Breast epithelium (tissue), 3 donors: ENCODE results near the gene COG1.

Experiments
- CTCF ChIP-seq, 3 donors: fragments of 450-650 bp; IDR thresholded peaks; one replicate each; pipeline ENCODE4 v1.5.1; 2016 to 2017; ENCODE audit warnings: antibody characterized with exemption in 3 of 3, mild to moderate bottlenecking in 3 of 3, moderate library complexity in 3 of 3
- POLR2A ChIP-seq: fragments of 450-650 bp; IDR thresholded peaks from one replicate; pipeline ENCODE4 v1.6.1; 2016; ENCODE audit warnings: antibody characterized with exemption, mild to moderate bottlenecking, moderate library complexity
- POLR2AphosphoS5 ChIP-seq, 3 donors: sonication (generic); formaldehyde crosslinking; IDR thresholded peaks; one replicate each; pipeline ENCODE4 v1.6.1; 2017; ENCODE audit warnings: antibody characterized with exemption in 3 of 3

GRCh38 chr17:73214851-73215250, 22.0 kb downstream of the COG1 start:
- TF ChIP-seq CTCF (IDR thresholded peaks at IDR 0.05) (no peak), POLR2AphosphoS5 (IDR thresholded peaks at IDR 0.05) (no peak), POLR2A (no peak)
